Neural cell (in vitro differentiated cells): ENCODE results near the gene NEBL. TPM values are rescaled to one million over a fixed set of nuclear protein-coding genes. Genes with fewer than 3 reads are reported as not detected.

Experiments
- H2AFZ ChIP-seq: fragments of 200-600, 300-800 bp; sonication (generic), shearing (Covaris generic); 2 replicates; pipeline ENCODE4 v1.6.0; 2014; ENCODE audit warnings: low read depth, mild to moderate bottlenecking, antibody characterized with exemption, low read length, moderate library complexity
- H3F3A ChIP-seq: fragments of 200-600 bp; shearing (Covaris generic); 2 replicates; pipeline ENCODE4 v1.6.1; 2016; ENCODE audit warnings: mild to moderate bottlenecking, moderate library complexity, mixed read lengths, antibody characterized with exemption, low read length; ENCODE audit not compliant: insufficient read depth, poor library complexity, severe bottlenecking
- H3K27ac ChIP-seq: fragments of 200-600, 300-800 bp; sonication (generic), shearing (Covaris generic); 2 replicates; pipeline ENCODE4 v1.5.1; 2014; ENCODE audit warnings: mild to moderate bottlenecking, low read length, moderate library complexity
- H3K27me3 ChIP-seq: fragments of 300-800, 200-600 bp; sonication (generic), shearing (Covaris generic); 2 replicates; pipeline ENCODE4 v1.6.0; 2014; ENCODE audit warnings: mild to moderate bottlenecking, low read depth, low read length, moderate library complexity; ENCODE audit not compliant: insufficient read depth
- H3K36me3 ChIP-seq: fragments of 300-800, 200-600 bp; sonication (generic), shearing (Covaris generic); 2 replicates; pipeline ENCODE4 v1.5.1; 2014; ENCODE audit warnings: mild to moderate bottlenecking, antibody characterized with exemption, low read length, moderate library complexity; ENCODE audit not compliant: insufficient read depth
- H3K4me2 ChIP-seq: fragments of 300-800, 200-600 bp; sonication (generic), shearing (Covaris generic); 2 replicates; pipeline ENCODE4 v1.6.0; 2014; ENCODE audit warnings: mild to moderate bottlenecking, low read length
- H3K4me3 ChIP-seq: fragments of 300-800, 200-600 bp; sonication (generic), shearing (Covaris generic); 2 replicates; pipeline ENCODE4 v1.5.1; 2014; ENCODE audit warnings: mild to moderate bottlenecking, low read length, moderate library complexity
- H3K79me2 ChIP-seq: fragments of 200-600 bp; shearing (Covaris generic); replicated peaks from 2 replicates; pipeline ENCODE4 v1.6.0; 2014; ENCODE audit warnings: mild to moderate bottlenecking, low read length, moderate library complexity; ENCODE audit not compliant: insufficient read depth
- H3K9ac ChIP-seq: fragments of 300-800, 200-600 bp; sonication (generic), shearing (Covaris generic); 2 replicates; pipeline ENCODE4 v1.6.1; 2016; ENCODE audit warnings: mild to moderate bottlenecking, low read length, mixed read lengths
- H3K9me2 ChIP-seq: fragments of 200-600 bp; shearing (Covaris generic); 2 replicates; pipeline ENCODE4 v1.6.1; 2016; ENCODE audit warnings: mild to moderate bottlenecking, low read length, mixed read lengths; ENCODE audit not compliant: insufficient read depth
- H3K9me3 ChIP-seq: fragments of 200-600, 300-800 bp; sonication (generic), shearing (Covaris generic); 2 replicates; pipeline ENCODE4 v1.6.1; 2016; ENCODE audit warnings: mild to moderate bottlenecking, mixed run types, low read length, moderate library complexity, mixed read lengths
- H4K20me1 ChIP-seq: fragments of 200-600 bp; shearing (Covaris generic); 2 replicates; pipeline ENCODE4 v1.6.1; 2016; ENCODE audit warnings: mild to moderate bottlenecking, mixed run types; ENCODE audit not compliant: insufficient read depth
- CTCF ChIP-seq: fragments of 450-650 bp; IDR thresholded peaks from 2 replicates; pipeline ENCODE4 v1.5.1; 2014; ENCODE audit warnings: antibody characterized with exemption, mild to moderate bottlenecking, moderate library complexity; ENCODE audit not compliant: poor library complexity, severe bottlenecking
- EP300 ChIP-seq: fragments of 450-650 bp; conservative IDR thresholded peaks from 2 replicates; pipeline ENCODE4 v1.6.1; 2014; ENCODE audit warnings: antibody characterized with exemption, mild to moderate bottlenecking, moderate library complexity; ENCODE audit not compliant: poor library complexity, severe bottlenecking
- EZH2 ChIP-seq: fragments of 200-600, 300-800 bp; shearing (Covaris generic), sonication (generic); IDR thresholded peaks from 2 replicates; pipeline ENCODE4 v1.6.1; 2014; ENCODE audit warnings: antibody characterized with exemption, low read length, borderline replicate concordance, mild to moderate bottlenecking; ENCODE audit not compliant: insufficient read depth, poor library complexity, severe bottlenecking
- MXI1 ChIP-seq: fragments of 450-650 bp; conservative IDR thresholded peaks from 2 replicates; pipeline ENCODE4 v1.6.1; 2014; ENCODE audit warnings: antibody characterized with exemption, mild to moderate bottlenecking; ENCODE audit not compliant: poor library complexity, severe bottlenecking
- POLR2AphosphoS5 ChIP-seq: IDR thresholded peaks from 2 replicates; pipeline ENCODE4 v1.6.1; 2012
- RAD21 ChIP-seq: fragments of 450-650 bp; conservative IDR thresholded peaks from 2 replicates; pipeline ENCODE4 v1.6.1; 2014; ENCODE audit warnings: antibody characterized with exemption, mild to moderate bottlenecking, moderate library complexity
- REST ChIP-seq: IDR thresholded peaks from 2 replicates; pipeline ENCODE4 v1.6.1; 2012; ENCODE audit warnings: borderline replicate concordance
- SMC3 ChIP-seq: fragments of 450-650 bp; conservative IDR thresholded peaks from 2 replicates; pipeline ENCODE4 v1.6.1; 2014; ENCODE audit warnings: antibody characterized with exemption, mild to moderate bottlenecking, moderate library complexity; ENCODE audit not compliant: poor library complexity
- TAF1 ChIP-seq: IDR thresholded peaks from 2 replicates; pipeline ENCODE4 v1.6.1; 2012; ENCODE audit warnings: low read depth
- polyA plus RNA-seq: library from polyadenylated mRNA; depleted of rRNA; stranded (reverse); fragments of >200 nt; gene quantifications from 2 replicates; pipeline ENCODE4 v1.2.3, GENCODE V29; 2014

The NEBL gene
- polyA plus RNA-seq, 1 donor from 2014 or later, result 16.3 TPM

GRCh38 chr10:20778008-20778757 is 118.9 kb downstream of the NEBL start:
- Histone ChIP-seq H3F3A (no peaks in the 10 kb centered on the region), H3K4me2 (no peak overlapping the region), H3K4me3 (no peak overlapping the region), H3K79me2 (no peaks in the 10 kb centered on the region), H3K9me2 (no peaks in the 10 kb centered on the region), H3K27ac (no peak overlapping the region), H2AFZ (no peak overlapping the region), H3K27me3 (no peaks in the 10 kb centered on the region), H3K9ac (no peak overlapping the region), H3K9me3 (no peaks in the 10 kb centered on the region), H3K36me3 (no peaks in the 10 kb centered on the region), H4K20me1 (no peaks in the 10 kb centered on the region)
- TF ChIP-seq EZH2, result no peak
- TF ChIP-seq EP300, result no peak
- no peak for TF ChIP-seq CTCF
- TF ChIP-seq POLR2AphosphoS5, result no peak
- no peak for TF ChIP-seq SMC3
- no peak for TF ChIP-seq REST
- no peak for TF ChIP-seq TAF1
- TF ChIP-seq MXI1, result no peak
- TF ChIP-seq RAD21, result no peak

- no peaks in the 10 kb centered on the region for H3K9me3 ChIP-seq
Measured at GRCh38 chr10:20776384-20777118, 120.6 kb downstream of the NEBL start.

More at GRCh38 chr10:20776384-20777118, 120.6 kb downstream of the NEBL start:
- H3K4me3 ChIP-seq, result no peak overlapping the region
- no peak overlapping the region for H3K4me2 ChIP-seq
- no peaks in the 10 kb centered on the region for H3K27me3 ChIP-seq
- H3K27ac ChIP-seq, result no peak overlapping the region
- H2AFZ ChIP-seq, result no peak overlapping the region
- H3K9ac ChIP-seq, result no peak overlapping the region
- no peaks in the 10 kb centered on the region for H3K79me2 ChIP-seq
- no peaks in the 10 kb centered on the region for H3K36me3 ChIP-seq
- H3F3A ChIP-seq, result no peaks in the 10 kb centered on the region
- TF ChIP-seq REST (no peak), TAF1 (no peak), EZH2 (no peak), CTCF (no peak), EP300 (no peak), MXI1 (no peak)
- H3K9me2 ChIP-seq, result no peaks in the 10 kb centered on the region
- H4K20me1 ChIP-seq, result no peaks in the 10 kb centered on the region
